Measurements from ENCODE around the gene ANKS1B.

GRCh38 chr12:98763656-98764055 is 1221.1 kb downstream of the ANKS1B start:
- TF ChIP-seq CTCF (IDR thresholded peaks at IDR 0.05) = no peak
- no peak for TF ChIP-seq POLR2A (IDR thresholded peaks at IDR 0.05)
